DMS79 treated with DMSO at 0.1 percent for 48 hours (cell line): ENCODE measurements around the gene SMARCD3.
A peak's percentile ranks its signal among the peaks of the same experiment; 100 is the strongest.

Source experiments
- DNase-seq: peaks from one replicate; lab custom pipeline; 2025; lab: John Stamatoyannopoulos, UW

Gene SMARCD3

GRCh38 chr7:151236406-151236805 is 12.1 kb downstream of the SMARCD3 start:
- DNase-seq, result no peak

GRCh38 chr7:151235091-151235787 is 13.3 kb downstream of the SMARCD3 start:
- no peak for DNase-seq

- no peak for DNase-seq
Observed at GRCh38 chr7:151233804-151234203, 14.7 kb downstream of the SMARCD3 start.

- DNase-seq, result peak; percentile 5
Observed at GRCh38 chr7:151232917-151233701, 15.4 kb downstream of the SMARCD3 start.

GRCh38 chr7:151232091-151232916 is 16.2 kb downstream of the SMARCD3 start, which contains the start of gene CHPF2:
TSS of gene CHPF2 (plus strand) at chr7:151232483. CDS start at chr7:151234012, 1,529 bp downstream.
- peak; percentile 46 for DNase-seq

- DNase-seq, result no peak
Observed at GRCh38 chr7:151231080-151231479, 17.4 kb downstream of the SMARCD3 start.

GRCh38 chr7:151229249-151229648 is 19.2 kb downstream of the SMARCD3 start:
- DNase-seq, result no peak

- DNase-seq, result no peak
Observed at GRCh38 chr7:151228024-151228866, 20.2 kb downstream of the SMARCD3 start.

- DNase-seq, result peak; percentile 67
Observed at GRCh38 chr7:151226875-151227782, 21.4 kb downstream of the SMARCD3 start, which contains the start of gene ABCF2. TSS of gene ABCF2 (minus strand) at chr7:151227205. CDS start at chr7:151226458, 747 bp downstream.

- DNase-seq, result no peak
Observed at GRCh38 chr7:151226560-151226874, 22.0 kb downstream of the SMARCD3 start.

GRCh38 chr7:151225948-151226510 is 22.5 kb downstream of the SMARCD3 start:
- no peak for DNase-seq

GRCh38 chr7:151223728-151224127 is 24.8 kb downstream of the SMARCD3 start:
- DNase-seq, result no peak

- no peak for DNase-seq
Observed at GRCh38 chr7:151218170-151218569, 30.3 kb downstream of the SMARCD3 start.

- no peak for DNase-seq
Observed at GRCh38 chr7:151215396-151215795, 33.1 kb downstream of the SMARCD3 start.

- no peak for DNase-seq
Observed at GRCh38 chr7:151213826-151214225, 34.7 kb downstream of the SMARCD3 start.

- DNase-seq, result no peak
Observed at GRCh38 chr7:151212626-151213025, 35.9 kb downstream of the SMARCD3 start.

GRCh38 chr7:151211155-151211772 is 37.2 kb downstream of the SMARCD3 start:
- no peak for DNase-seq

GRCh38 chr7:151210087-151210854 is 38.2 kb downstream of the SMARCD3 start, which contains the start of gene H2BK1:
TSS of gene H2BK1 (minus strand) at chr7:151210488. CDS start at chr7:151210318, 170 bp downstream.
- DNase-seq, result no peak

- DNase-seq, result no peak
Observed at GRCh38 chr7:151209588-151209987, 38.9 kb downstream of the SMARCD3 start.
